DOHH2 (cell line): ENCODE data around the gene BIK.

Source experiments
- CTCF ChIP-seq: fragments of 200-600 bp; sonication (generic); IDR thresholded peaks from one replicate; pipeline ENCODE4 v1.5.1; 2014; ENCODE audit warnings: antibody characterized with exemption, mild to moderate bottlenecking, low read depth, low read length; ENCODE audit not compliant: poor library complexity, severe bottlenecking
- EZH2phosphoT487 ChIP-seq: fragments of 200-600 bp; sonication (generic); IDR thresholded peaks from 2 replicates; pipeline ENCODE4 v1.6.1; 2017; ENCODE audit warnings: borderline replicate concordance, mild to moderate bottlenecking, antibody characterized with exemption, low read length, moderate library complexity, mixed read lengths

- TF ChIP-seq CTCF: no peak
- TF ChIP-seq EZH2phosphoT487: no peak; the same call in 1 of the 2 replicates
These were observed 568 bp upstream of the BIK start for GRCh38 chr22:43109921-43110443.
